HL-60 (cell line): ENCODE measurements around the gene ITIH3.

ENCODE experiments used
- CTCF ChIP-seq: IDR thresholded peaks from one replicate; pipeline ENCODE4 v1.5.1; 2011; ENCODE audit warnings: low read length, control low read depth, inconsistent platforms; ENCODE audit not compliant: insufficient read depth
- POLR2AphosphoS5 ChIP-seq: IDR thresholded peaks from 2 replicates; pipeline ENCODE4 v1.6.1; 2012; ENCODE audit warnings: low read depth
- REST ChIP-seq: IDR thresholded peaks from 2 replicates; pipeline ENCODE4 v1.6.1; 2012; ENCODE audit warnings: low read depth; ENCODE audit not compliant: insufficient replicate concordance

- TF ChIP-seq CTCF = no peak
- no peak for TF ChIP-seq REST
- no peak for TF ChIP-seq POLR2AphosphoS5
These were observed 8.0 kb upstream of the ITIH3 start for GRCh38 chr3:52786330-52787215.
